HG03521 (cell line): ENCODE results near the gene P2RX5.
A peak's percentile ranks its signal among the peaks of the same experiment; 100 is the strongest.

Source experiments
- ATAC-seq: cut with Tn5 transposase; IDR thresholded peaks from one replicate; pipeline ENCODE4 v1.9.1; 2021; ENCODE audit warnings: mild to moderate bottlenecking, moderate library complexity; ENCODE audit not compliant: unreplicated experiment

The P2RX5 gene

DNA sequence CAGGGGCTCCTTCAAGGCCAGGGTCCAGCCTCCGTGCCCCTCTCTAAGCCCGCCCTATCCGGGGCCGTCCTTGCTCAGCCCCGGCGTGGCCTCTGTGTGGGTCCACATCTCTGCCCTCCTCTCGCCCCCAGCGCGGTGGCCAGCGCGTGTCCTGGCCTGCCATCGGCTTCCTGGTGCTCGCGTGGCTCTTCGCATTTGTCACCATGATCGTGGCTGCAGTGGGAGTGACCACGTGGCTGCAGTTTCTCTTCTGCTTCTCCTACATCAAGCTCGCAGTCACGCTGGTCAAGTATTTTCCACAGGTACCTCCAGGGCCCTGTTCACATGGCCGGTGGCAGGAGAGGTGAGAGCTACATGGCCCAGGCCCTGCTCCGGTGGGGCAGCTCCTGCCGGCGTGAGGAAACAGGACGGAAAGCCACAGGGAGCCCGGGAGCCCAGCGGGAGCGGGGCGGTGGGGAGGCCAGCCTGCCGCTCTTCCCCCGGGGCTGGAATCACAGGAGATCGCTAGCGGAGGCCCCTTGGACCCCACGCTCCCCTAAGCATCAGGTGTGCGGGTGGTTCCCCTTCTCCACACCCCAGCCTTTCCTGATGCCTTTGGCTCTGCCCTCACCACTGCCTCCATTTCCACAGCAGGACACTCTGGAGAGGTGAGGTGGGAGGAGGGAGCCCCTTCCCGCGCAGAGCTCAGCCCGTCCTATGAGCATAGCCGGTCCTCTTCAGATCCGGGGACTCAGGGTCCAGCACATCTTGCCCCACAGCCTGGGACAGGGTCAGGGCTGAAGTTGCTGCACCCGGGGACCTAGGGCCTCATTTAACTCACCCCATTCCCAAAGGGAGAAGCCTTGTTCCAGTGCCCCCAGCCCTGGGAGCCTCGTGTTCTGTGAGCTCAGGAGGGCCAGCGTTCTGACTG lies 37.8 kb downstream of the P2RX5 start:
- ATAC-seq, result no peak

GRCh38 chr17:3657588-3657869 lies 38.4 kb downstream of the P2RX5 start:
- no peak for ATAC-seq

DNA sequence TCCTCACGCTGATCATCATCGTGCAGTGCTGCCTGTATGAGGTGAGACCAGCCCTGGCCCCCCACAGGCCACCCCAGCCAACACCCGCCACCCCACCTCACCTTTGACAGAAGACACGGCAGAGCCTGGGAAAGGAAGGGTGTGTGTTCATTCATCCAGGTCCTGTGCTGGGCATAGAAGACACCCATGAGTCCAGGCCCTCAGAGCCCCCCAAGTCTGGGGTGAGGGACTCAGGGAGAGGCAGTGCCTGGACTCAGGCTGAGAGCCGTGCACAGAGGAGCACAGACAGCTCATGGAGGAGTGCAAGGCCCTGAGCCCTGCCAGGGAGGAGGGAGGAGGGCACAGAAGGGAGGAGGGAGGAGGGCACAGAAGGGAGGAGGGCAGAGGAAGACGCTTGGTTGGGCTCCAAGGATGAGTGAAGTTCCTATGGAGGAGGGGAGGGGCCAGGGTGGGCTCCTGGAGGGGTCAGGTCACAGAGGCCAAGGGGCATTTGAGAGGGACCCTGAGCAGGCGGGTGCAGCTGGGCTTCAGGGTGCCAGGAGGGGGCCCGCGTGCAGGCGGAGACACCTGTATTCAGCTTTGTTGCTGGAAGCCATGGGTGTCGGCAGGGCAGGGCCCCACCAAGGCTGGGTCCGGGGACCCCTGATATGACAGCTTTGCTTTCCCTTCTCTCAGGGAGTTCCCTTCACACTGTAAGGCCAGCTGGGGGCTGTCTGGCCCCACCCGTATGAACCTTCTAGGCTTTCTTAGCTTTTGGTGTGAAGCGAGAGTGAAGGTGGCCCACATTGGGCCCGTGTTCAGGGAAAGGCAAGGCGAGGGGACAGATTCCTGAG lies 39.0 kb downstream of the P2RX5 start:
- ATAC-seq, result no peak

GRCh38 chr17:3656353-3656752 lies 39.6 kb downstream of the P2RX5 start:
- no peak for ATAC-seq

- ATAC-seq, result no peak
Measured at GRCh38 chr17:3655766-3656165, 40.2 kb downstream of the P2RX5 start.

- no peak for ATAC-seq
Measured at GRCh38 chr17:3647769-3648555, 48.0 kb downstream of the P2RX5 start.

DNA sequence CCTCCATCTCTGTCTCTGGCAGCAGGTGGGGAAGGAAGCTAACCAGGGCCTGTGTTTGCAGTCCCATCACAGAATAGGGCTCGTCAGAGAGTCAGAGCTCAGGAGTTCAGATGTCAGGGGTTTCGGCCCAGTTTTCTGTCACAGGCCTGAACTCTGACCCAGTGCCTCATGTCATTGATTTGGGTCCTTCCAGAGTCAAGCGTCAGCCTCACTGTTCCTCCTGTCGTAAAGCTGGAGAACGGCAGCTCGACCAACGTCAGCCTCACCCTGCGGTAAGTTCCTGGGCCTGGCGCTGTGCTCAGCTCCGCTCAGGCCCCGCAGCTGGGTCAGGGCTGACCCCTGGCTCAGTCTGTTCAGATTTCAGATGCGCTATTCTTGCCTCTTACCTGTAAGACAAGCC lies 48.7 kb downstream of the P2RX5 start:
- ATAC-seq, result no peak

- no peak for ATAC-seq
Measured at GRCh38 chr17:3645310-3645709, 50.6 kb downstream of the P2RX5 start.

- no peak for ATAC-seq
Measured at GRCh38 chr17:3643889-3644349, 52.0 kb downstream of the P2RX5 start.

DNA sequence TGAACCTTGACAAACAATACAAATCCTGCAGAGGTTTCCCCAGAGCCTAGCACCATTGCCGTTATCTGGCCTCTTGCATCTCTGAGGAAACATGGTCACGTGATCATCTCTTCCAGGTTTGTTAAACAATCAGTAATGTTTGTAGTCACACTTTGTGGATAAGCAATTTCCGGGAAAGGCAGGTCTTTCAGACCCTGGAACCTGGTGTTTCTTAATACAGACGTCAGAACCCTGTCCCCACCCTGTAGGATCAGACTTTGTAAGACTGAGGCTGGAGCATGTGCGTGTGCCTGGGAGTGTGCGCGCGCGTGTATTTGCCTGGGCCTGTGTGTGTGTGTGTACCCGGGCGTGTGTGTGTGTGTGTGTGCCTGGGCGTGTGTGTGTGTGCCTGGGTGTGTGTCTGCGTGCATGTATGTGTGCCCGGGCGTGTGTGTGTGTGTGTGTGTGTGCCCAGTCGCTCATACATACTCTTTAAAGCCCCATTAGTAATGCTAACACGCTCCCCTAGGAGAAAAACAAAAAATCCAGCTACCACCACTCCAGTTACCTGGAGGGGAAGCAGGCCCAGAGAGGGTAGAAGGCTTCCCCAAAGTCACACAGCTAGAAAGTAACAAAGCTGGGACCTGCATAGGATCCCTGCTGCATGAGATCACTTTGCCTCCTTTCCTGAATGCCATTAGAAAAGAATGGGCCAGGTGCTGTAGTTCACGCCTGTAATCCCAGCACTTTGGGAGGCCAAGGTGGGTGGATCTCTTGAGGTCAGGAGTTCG lies 54.1 kb downstream of the P2RX5 start:
- no peak for ATAC-seq

GRCh38 chr17:3641014-3641413 lies 54.9 kb downstream of the P2RX5 start:
- ATAC-seq, result no peak

DNA sequence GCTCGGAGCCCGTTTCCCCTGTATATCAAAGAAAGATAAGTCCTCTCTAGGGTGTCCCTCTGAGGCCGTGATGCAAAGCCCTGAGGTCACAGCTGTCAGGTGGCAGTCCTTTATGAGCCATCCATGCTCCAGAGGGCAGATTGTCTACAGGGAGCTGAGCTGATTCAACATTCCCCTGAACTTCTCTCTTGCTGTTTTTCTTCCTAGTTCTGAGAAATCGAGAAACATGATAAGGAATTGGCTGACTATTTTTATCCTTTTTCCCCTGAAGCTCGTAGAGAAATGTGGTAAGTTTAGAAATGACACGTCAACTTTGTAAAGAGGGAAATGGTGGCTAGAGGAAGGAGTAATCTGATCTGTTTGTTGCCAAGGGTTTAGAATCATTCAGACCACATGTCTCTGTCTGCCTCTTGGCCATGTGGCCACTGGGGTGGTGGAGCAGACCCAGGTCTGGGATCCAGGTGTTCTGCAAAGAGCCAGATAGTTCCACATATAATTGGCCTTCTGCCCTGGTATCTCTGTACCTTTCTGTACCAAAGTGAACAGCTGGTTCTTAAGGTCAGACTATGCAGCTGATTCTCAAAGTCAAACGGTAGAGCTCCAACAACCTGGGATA lies 55.9 kb downstream of the P2RX5 start:
- no peak for ATAC-seq

GRCh38 chr17:3636908-3637373 lies 59.0 kb downstream of the P2RX5 start:
- ATAC-seq, result peak; percentile 2

DNA sequence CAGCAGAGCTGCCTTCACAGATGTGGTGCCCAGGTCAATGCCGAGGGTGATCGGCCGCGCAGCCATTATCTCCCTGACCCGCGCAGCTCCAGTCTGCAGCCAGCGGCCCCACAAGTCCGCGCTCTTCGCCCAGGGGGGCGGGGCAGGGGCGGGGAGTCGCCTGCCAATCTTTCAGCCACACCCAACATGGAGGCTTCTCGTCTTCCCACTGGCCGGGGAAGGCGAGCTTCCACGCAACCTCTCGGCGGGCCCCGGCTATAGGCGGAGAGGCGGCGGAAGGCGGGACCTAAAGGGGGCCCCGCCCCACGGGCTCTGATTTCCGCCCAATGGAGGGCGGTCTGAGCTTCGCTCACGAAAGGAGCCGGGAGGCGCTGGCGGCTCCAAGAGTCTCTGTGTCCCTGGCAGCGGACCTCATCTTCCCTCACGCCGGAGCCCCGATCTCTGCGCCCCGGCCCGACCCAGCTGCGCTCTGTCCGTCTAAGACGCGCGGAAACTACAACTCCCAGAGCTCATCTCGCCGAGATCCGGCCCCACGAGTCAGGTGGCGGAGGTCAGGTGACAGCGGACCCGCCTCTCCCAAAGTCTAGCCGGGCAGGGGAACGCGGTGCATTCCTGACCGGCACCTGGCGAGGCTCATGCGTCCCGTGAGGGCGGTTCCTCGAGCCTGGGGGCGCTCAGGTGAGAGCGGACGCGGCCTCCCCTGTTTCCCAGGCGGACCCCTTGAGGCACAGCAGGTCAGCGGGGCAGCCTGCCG lies 59.6 kb downstream of the P2RX5 start, which contains the start of the genes CTNS and SHPK:
TSS of gene CTNS (plus strand) at position 607 of the 754 bp plus-strand sequence. CDS start 3,447 bp downstream, outside the sequence.
TSS of gene SHPK (minus strand) at position 97 of the 754 bp plus-strand sequence. CDS start at position 66, 31 bp downstream.
- peak; percentile 95 for ATAC-seq

DNA sequence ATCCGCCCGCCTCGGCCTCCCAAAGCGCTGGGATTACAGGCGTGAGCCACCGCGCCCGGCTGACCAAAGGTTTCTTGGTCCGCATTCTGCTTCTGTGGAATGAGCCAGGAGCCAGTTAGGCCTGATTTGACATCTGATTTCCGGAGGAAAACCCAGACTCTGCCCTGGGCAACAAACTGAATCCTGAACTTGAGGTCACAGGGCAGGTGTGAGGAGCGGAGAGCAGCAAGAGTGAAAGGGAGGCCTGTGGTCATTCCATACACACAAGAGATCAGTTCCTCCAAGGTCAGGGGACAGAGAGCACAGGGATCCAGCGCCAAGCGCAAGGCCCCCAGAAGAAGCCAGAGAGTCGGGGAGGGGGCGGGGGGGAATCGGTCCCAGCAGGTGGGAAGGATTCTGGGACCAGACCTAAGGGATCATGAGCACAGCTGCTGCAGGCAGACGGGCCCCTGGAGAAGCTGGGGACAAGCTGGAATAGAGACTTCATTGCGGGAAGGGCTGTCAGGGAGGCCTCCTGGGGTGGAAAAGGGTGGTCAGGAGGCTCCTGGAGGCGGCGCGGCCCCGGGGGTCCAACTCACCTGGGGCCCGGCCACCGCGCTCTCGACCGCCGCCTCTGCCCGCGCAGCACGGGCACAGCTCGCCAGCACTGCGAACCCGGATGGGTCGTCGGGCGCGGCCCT lies 60.3 kb downstream of the P2RX5 start:
- ATAC-seq, result no peak

GRCh38 chr17:3632287-3632686 lies 63.7 kb downstream of the P2RX5 start:
- ATAC-seq, result no peak

DNA sequence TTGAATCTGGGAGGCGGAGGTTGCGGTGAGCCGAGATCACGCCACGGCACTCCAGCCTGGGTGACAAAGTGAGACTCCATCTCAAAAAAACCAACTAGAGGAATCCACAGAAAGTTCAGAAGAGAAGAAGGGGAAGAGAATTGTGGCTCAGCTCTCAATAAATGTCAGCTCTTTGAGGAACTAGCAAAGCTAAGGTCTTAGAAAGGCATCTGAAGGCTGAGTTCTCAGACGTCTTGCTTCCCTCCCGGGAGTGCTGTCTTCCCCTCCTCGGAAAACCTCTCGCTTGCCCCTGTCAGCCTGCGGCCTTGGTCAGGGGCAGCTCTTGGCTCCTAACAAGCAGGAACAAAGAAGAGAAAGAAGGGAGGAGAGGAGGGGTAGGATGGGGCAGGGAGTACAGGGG lies 65.2 kb downstream of the P2RX5 start:
- no peak for ATAC-seq

- ATAC-seq, result no peak
Measured at GRCh38 chr17:3627769-3628167, 68.2 kb downstream of the P2RX5 start.
